ENCODE data around the gene RALA.
"Not testable (repeated sequence)": the region's sequence is repeated elsewhere in the genome, so short reads cannot be mapped to it uniquely, and the experiment has no call there.

The RALA gene

GRCh38 chr7:39733881-39734632 is 110.7 kb downstream of the RALA start:
- DNase-seq = peak; percentile 79

GRCh38 chr7:39734633-39735004 is 111.2 kb downstream of the RALA start:
- peak; percentile 48 for DNase-seq

GRCh38 chr7:39735903-39736302 is 112.5 kb downstream of the RALA start:
- no peak for DNase-seq

GRCh38 chr7:39741942-39742623 is 118.7 kb downstream of the RALA start:
- DNase-seq = no peak

GRCh38 chr7:39744620-39745019 is 121.2 kb downstream of the RALA start:
- DNase-seq = no peak

GRCh38 chr7:39745320-39745719 is 121.9 kb downstream of the RALA start:
- no peak for DNase-seq

GRCh38 chr7:39746103-39746819 is 122.9 kb downstream of the RALA start:
- peak; percentile 74 for DNase-seq

- DNase-seq = peak; percentile 36
These were observed 125.8 kb downstream of the RALA start for GRCh38 chr7:39749177-39749576.

GRCh38 chr7:39749717-39750116 is 126.3 kb downstream of the RALA start:
- no peak for DNase-seq

- no peak for DNase-seq
These were observed 127.1 kb downstream of the RALA start for GRCh38 chr7:39750253-39751077.

- not testable (repeated sequence) for DNase-seq
These were observed 129.9 kb downstream of the RALA start for GRCh38 chr7:39753237-39753636.

GRCh38 chr7:39753823-39754325 is 130.5 kb downstream of the RALA start:
- no peak for DNase-seq

- peak; percentile 84 for DNase-seq
These were observed 131.2 kb downstream of the RALA start for GRCh38 chr7:39754326-39755120.

- DNase-seq = no peak
These were observed 134.2 kb downstream of the RALA start for GRCh38 chr7:39757604-39758003.

Data from kidney glomerular epithelial cell (primary cell).